ENCODE data around the gene ITM2B.

- no peak for TF ChIP-seq CTCF (IDR thresholded peaks at IDR 0.05)
- no peak for TF ChIP-seq POLR2A (IDR thresholded peaks at IDR 0.05)
Measured at GRCh38 chr13:48268019-48268418, 35.0 kb downstream of the ITM2B start.
